HCT116 (cell line): ENCODE data around the gene SOAT2. TPM values are rescaled to one million over a fixed set of nuclear protein-coding genes. Genes with fewer than 3 reads are reported as not detected.

Experiments used
- ATAC-seq: fragments of 200-7000 bp; cut with Tn5 transposase; 2 replicates; pipeline ENCODE4 v1.9.1; 2020; ENCODE audit warnings: mild to moderate bottlenecking, moderate library complexity
- BruUV-seq: library from RNA; stranded (reverse); fragments of 400-500 nt; replicated peaks from 2 replicates; lab custom pipeline; 2021; lab: Mats Ljungman, UMichigan
- CTCF ChIA-PET: fragments of 300-600 bp; sonication (Branson Sonifier 250); formaldehyde crosslinking; loops from one replicate; lab custom pipeline; 2021; ENCODE audit warnings: antibody characterized with exemption; lab: Charles Lee
- POLR2A ChIA-PET: fragments of 300-600, 350-600 bp; sonication (Branson Sonifier 250); formaldehyde crosslinking; loops from one replicate; lab custom pipeline; 2021; ENCODE audit warnings: antibody characterized with exemption; lab: Charles Lee
- RAD21 ChIA-PET, 2 experiments: fragments of 300-600 bp; sonication (Branson Sonifier 250); formaldehyde crosslinking; loops; one replicate each; lab custom pipeline; 2023; ENCODE audit warnings: low total read pairs in 2 of 2; ENCODE audit not compliant: uncharacterized antibody in 2 of 2, unreplicated experiment in 2 of 2, low non-redundant PET in 1 of 2; lab: Charles Lee
- DNase-seq: peaks from one replicate; pipeline ENCODE4 v3.0.0-alpha.2; 2010; ENCODE audit warnings: low read depth, low spot score
- H2AFZ ChIP-seq: fragments of 200-600 bp; shearing (Covaris generic), sonication (generic); 2 replicates; pipeline ENCODE4 v1.6.1; 2017; ENCODE audit warnings: low read depth, mixed run types, mixed read lengths, antibody characterized with exemption, low read length; ENCODE audit not compliant: poor library complexity, severe bottlenecking
- H3K27ac ChIP-seq: 2 replicates; pipeline ENCODE4 v1.5.1; 2012; ENCODE audit warnings: low read depth, low read length
- H3K27me3 ChIP-seq: fragments of 200-600 bp; sonication (generic); 2 replicates; pipeline ENCODE4 v1.6.1; 2016; ENCODE audit warnings: mixed run types, low read length, mixed read lengths; ENCODE audit not compliant: insufficient read depth
- H3K36me3 ChIP-seq, 2 experiments: fragments of 200-500 bp in 1 of 2; fragments of 200-600 bp in 1 of 2; sonication (Bioruptor generic) in 1 of 2; sonication (generic) in 1 of 2; 2 replicates each; pipeline versions ENCODE4 v1.5.1 to v1.6.1; 2014 to 2016; ENCODE audit warnings: low read length in 2 of 2, inconsistent platforms in 1 of 2, mixed read lengths in 1 of 2, mixed run types in 1 of 2; ENCODE audit not compliant: insufficient read depth in 2 of 2, control insufficient read depth in 1 of 2
- H3K4me1 ChIP-seq, 2 experiments: fragments of 200-600 bp in 1 of 2; sonication (generic) in 1 of 2; 2 replicates each; pipeline versions ENCODE4 v1.5.1 to v1.6.1; 2012 to 2017; ENCODE audit warnings: low read length in 2 of 2, inconsistent platforms in 1 of 2, mild to moderate bottlenecking in 1 of 2, mixed read lengths in 1 of 2, mixed run types in 1 of 2, moderate library complexity in 1 of 2; ENCODE audit not compliant: insufficient read depth in 2 of 2, control insufficient read depth in 1 of 2
- H3K4me2 ChIP-seq: fragments of 200-600 bp; sonication (generic); 2 replicates; pipeline ENCODE4 v1.6.1; 2017; ENCODE audit warnings: mixed run types, low read length, mixed read lengths
- H3K4me3 ChIP-seq, 2 experiments: fragments of 200-600 bp in 1 of 2; sonication (generic) in 1 of 2; replicated peaks in 1 of 2; 2 replicates each; pipeline ENCODE4 v1.5.1; 2011 to 2016; ENCODE audit warnings: low read length in 2 of 2, control low read depth in 1 of 2, low read depth in 1 of 2, mild to moderate bottlenecking in 1 of 2, mixed read lengths in 1 of 2, mixed run types in 1 of 2
- H3K79me2 ChIP-seq: fragments of 200-600 bp; sonication (generic); 2 replicates; pipeline ENCODE4 v1.6.1; 2017; ENCODE audit warnings: mild to moderate bottlenecking, mixed run types, low read length, moderate library complexity, mixed read lengths; ENCODE audit not compliant: insufficient read depth
- H3K9ac ChIP-seq: fragments of 200-600 bp; sonication (generic); 2 replicates; pipeline ENCODE4 v1.6.1; 2016; ENCODE audit warnings: low read length, mixed read lengths
- H3K9me2 ChIP-seq: fragments of 200-600 bp; sonication (generic), shearing (Covaris generic); 2 replicates; pipeline ENCODE4 v1.6.1; 2017; ENCODE audit warnings: mixed run types, mild to moderate bottlenecking, moderate library complexity; ENCODE audit not compliant: insufficient read depth
- H3K9me3 ChIP-seq, 2 experiments: fragments of 200-500 bp in 1 of 2; fragments of 200-600 bp in 1 of 2; sonication (Bioruptor generic) in 1 of 2; sonication (generic) in 1 of 2; 2 replicates each; pipeline ENCODE4 v1.6.1; 2014 to 2017; ENCODE audit warnings: low read length in 2 of 2, mixed read lengths in 2 of 2, inconsistent platforms in 1 of 2, low read depth in 1 of 2, mild to moderate bottlenecking in 1 of 2, mixed run types in 1 of 2, moderate library complexity in 1 of 2; ENCODE audit not compliant: control insufficient read depth in 1 of 2, insufficient read depth in 1 of 2
- H4K20me1 ChIP-seq: fragments of 200-600 bp; sonication (generic), shearing (Covaris generic); 2 replicates; pipeline ENCODE4 v1.6.1; 2017; ENCODE audit warnings: mixed run types, mild to moderate bottlenecking, moderate library complexity; ENCODE audit not compliant: insufficient read depth
- ATF3 ChIP-seq: IDR thresholded peaks from 2 replicates; pipeline ENCODE4 v1.6.1; 2012
- CBX3 ChIP-seq: IDR thresholded peaks from 2 replicates; pipeline ENCODE4 v1.6.1; 2012; ENCODE audit warnings: low read depth
- CEBPB ChIP-seq: IDR thresholded peaks from 2 replicates; pipeline ENCODE4 v1.6.1; 2012; ENCODE audit warnings: low read depth
- EGR1 ChIP-seq: IDR thresholded peaks from 2 replicates; pipeline ENCODE4 v1.6.1; 2012; ENCODE audit warnings: low read depth
- ELF1 ChIP-seq: IDR thresholded peaks from 2 replicates; pipeline ENCODE4 v1.6.1; 2012; ENCODE audit warnings: low read depth, borderline replicate concordance
- EZH2 ChIP-seq: fragments of 200-600 bp; sonication (generic); IDR thresholded peaks from 2 replicates; pipeline ENCODE4 v1.6.1; 2017; ENCODE audit warnings: antibody characterized with exemption, mixed run types
- EZH2phosphoT487 ChIP-seq: fragments of 200-600 bp; IDR thresholded peaks from 2 replicates; pipeline ENCODE4 v1.6.1; 2018; ENCODE audit warnings: antibody characterized with exemption, borderline replicate concordance
- JUND ChIP-seq: IDR thresholded peaks from 2 replicates; pipeline ENCODE4 v1.6.1; 2012
- POLR2A ChIP-seq: IDR thresholded peaks from 2 replicates; pipeline ENCODE4 v1.7.0; 2011; ENCODE audit warnings: borderline replicate concordance; ENCODE audit not compliant: insufficient read depth, insufficient read length; ENCODE audit errors: extremely low read depth
- POLR2AphosphoS5 ChIP-seq: IDR thresholded peaks from 2 replicates; pipeline ENCODE4 v1.6.1; 2011; ENCODE audit warnings: mild to moderate bottlenecking, low read depth, low read length, moderate library complexity
- REST ChIP-seq: IDR thresholded peaks from 2 replicates; pipeline ENCODE4 v1.6.1; 2012; ENCODE audit warnings: low read depth
- SP1 ChIP-seq: IDR thresholded peaks from 2 replicates; pipeline ENCODE4 v1.6.1; 2012; ENCODE audit warnings: low read depth
- SRF ChIP-seq: IDR thresholded peaks from 2 replicates; pipeline ENCODE4 v1.6.1; 2012; ENCODE audit warnings: low read depth
- ZBTB33 ChIP-seq: IDR thresholded peaks from 2 replicates; pipeline ENCODE4 v1.6.1; 2011; ENCODE audit warnings: mild to moderate bottlenecking, low read length, moderate library complexity; ENCODE audit not compliant: insufficient replicate concordance; ENCODE audit errors: extremely low read depth
- ZNF274 ChIP-seq: fragments of 200-500 bp; sonication (Bioruptor generic); IDR thresholded peaks from 2 replicates; pipeline ENCODE4 v1.6.1; 2014; ENCODE audit warnings: mild to moderate bottlenecking, low read depth, low read length, inconsistent platforms
- intact Hi-C: fragments of 100-400 bp; cut with micrococcal nuclease; formaldehyde crosslinking; loops from 2 replicates; pipeline ENCODE4 v1.10.0; 2022
- total RNA-seq: library from RNA; stranded (reverse); gene quantifications from one replicate; pipeline ENCODE4 v1.2.1, GENCODE V29; 2021; ENCODE audit not compliant: unreplicated experiment

The SOAT2 gene
- total RNA-seq, 1 experiment from 2014 or later = 0.17 TPM

GRCh38 chr12:53131844-53132243, 28.6 kb downstream of the SOAT2 start (continued):
- no peak for TF ChIP-seq ATF3
- TF ChIP-seq CEBPB = no peak
- TF ChIP-seq ZNF274 = no peak
- no peak for TF ChIP-seq ZBTB33
- no peak for TF ChIP-seq POLR2AphosphoS5
- no peak for TF ChIP-seq EZH2
- TF ChIP-seq SRF = no peak
- TF ChIP-seq POLR2A = no peak
- TF ChIP-seq CBX3 = no peak
- TF ChIP-seq, all 23 proteins: peak for 0

GRCh38 chr12:53133722-53134121, 30.4 kb downstream of the SOAT2 start:
- ChIA-PET CTCF (interaction anchor here (1.4 kb wide), 1 partner anchor 35 kb away, joined by 5 read pairs; no protein-coding TSS in a partner anchor), POLR2A (no interaction called here), RAD21 (no interaction called here)
- peaks cover 3 to 9% of the 10 kb centered on the region in 2 experiments; a peak in 1 of 4 replicates for H3K9me3 ChIP-seq
- H3K27ac ChIP-seq = no peak overlapping the region
- no peak for DNase-seq
- TF ChIP-seq SP1 (no peak), CEBPB (no peak), EZH2 (no peak), JUND (no peak), ZBTB33 (no peak), POLR2A (no peak), POLR2AphosphoS5 (no peak), ATF3 (no peak), REST (no peak), ELF1 (no peak), SRF (no peak), EGR1 (no peak), EZH2phosphoT487 (no peak)
- TF ChIP-seq, all 23 proteins: peak for 0
- Histone ChIP-seq H2AFZ (no peak overlapping the region), H3K27me3 (no peaks in the 10 kb centered on the region), H3K36me3 (no peaks in the 10 kb centered on the region), H3K79me2 (no peaks in the 10 kb centered on the region), H3K9ac (no peak overlapping the region), H4K20me1 (no peaks in the 10 kb centered on the region), H3K4me3 (no peak overlapping the region), H3K9me2 (no peaks in the 10 kb centered on the region), H3K4me2 (no peak overlapping the region), H3K4me1 (no peaks in the 10 kb centered on the region)
- ATAC-seq = no peak
- BruUV-seq = no TSS peak
- intact Hi-C loops = no loop called here
